Neutrophil (primary cell): ENCODE results near the gene ZNRF4.

Experiments
- H3K27ac ChIP-seq: fragments of 200-600 bp; sonication (generic); 2 replicates; pipeline ENCODE4 v1.5.1; 2016; ENCODE audit warnings: mild to moderate bottlenecking, moderate library complexity
- H3K27me3 ChIP-seq: fragments of 200-600 bp; sonication (generic); 2 replicates; pipeline ENCODE4 v1.6.0; 2016; ENCODE audit warnings: mild to moderate bottlenecking
- H3K36me3 ChIP-seq: fragments of 200-600 bp; sonication (generic); 2 replicates; pipeline ENCODE4 v1.5.1; 2017
- H3K4me1 ChIP-seq, 2 experiments: fragments of 200-600 bp in 1 of 2; sonication (generic) in 1 of 2; 1 replicate in 1 of 2; 2 replicates in 1 of 2; pipeline versions ENCODE4 v1.5.1 to v1.6.1; 2013 to 2016; ENCODE audit warnings: low read depth in 1 of 2, low read length in 1 of 2, mild to moderate bottlenecking in 1 of 2, moderate library complexity in 1 of 2; ENCODE audit not compliant: control insufficient read depth in 1 of 2, insufficient read depth in 1 of 2
- H3K4me3 ChIP-seq, 2 experiments: fragments of 200-600 bp in 1 of 2; sonication (generic) in 1 of 2; 1 replicate in 1 of 2; 2 replicates in 1 of 2; pipeline ENCODE4 v1.5.1; 2013 to 2016; ENCODE audit warnings: low read depth in 1 of 2, low read length in 1 of 2, mild to moderate bottlenecking in 1 of 2, moderate library complexity in 1 of 2
- H3K9me3 ChIP-seq: fragments of 200-600 bp; sonication (generic); 2 replicates; pipeline ENCODE4 v1.5.1; 2016
- CTCF ChIP-seq: fragments of 200-600 bp; sonication (generic); IDR thresholded peaks from 2 replicates; pipeline ENCODE4 v1.5.1; 2016; ENCODE audit warnings: antibody characterized with exemption

Gene ZNRF4

DNA sequence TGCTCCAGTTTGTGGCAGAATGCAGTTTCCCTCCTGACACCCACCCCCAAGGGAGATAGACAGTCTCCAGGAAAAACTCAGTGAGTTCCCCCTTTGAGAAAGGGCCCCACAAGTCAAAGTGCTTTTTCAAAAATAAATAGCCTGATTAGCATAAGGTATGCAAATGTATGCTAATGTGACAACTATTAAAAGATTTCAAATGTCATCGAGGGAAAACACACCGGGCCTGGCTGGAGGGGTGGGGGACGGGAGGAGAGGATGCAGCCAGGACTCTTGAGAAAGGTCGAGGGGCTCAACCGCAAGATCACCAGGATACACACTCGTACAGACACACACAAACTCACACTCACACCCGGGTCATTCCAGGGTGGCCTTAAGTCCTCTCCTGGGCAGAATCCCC, 34.3 kb upstream of the ZNRF4 start:
- Histone ChIP-seq H3K9me3 (no peaks in the 10 kb centered on the region), H3K27me3 (peaks cover 30% of the 10 kb centered on the region), H3K4me1 (no peaks in the 10 kb centered on the region), H3K4me3 (no peak overlapping the region), H3K27ac (no peak overlapping the region), H3K36me3 (no peaks in the 10 kb centered on the region)
- no peak for TF ChIP-seq CTCF

GRCh38 chr19:5423567-5424125, 31.6 kb upstream of the ZNRF4 start:
- no peak for TF ChIP-seq CTCF
- Histone ChIP-seq H3K4me1 (no peaks in the 10 kb centered on the region), H3K27me3 (peaks cover 9% of the 10 kb centered on the region), H3K36me3 (no peaks in the 10 kb centered on the region), H3K4me3 (no peak overlapping the region), H3K27ac (no peak overlapping the region), H3K9me3 (no peaks in the 10 kb centered on the region)

DNA sequence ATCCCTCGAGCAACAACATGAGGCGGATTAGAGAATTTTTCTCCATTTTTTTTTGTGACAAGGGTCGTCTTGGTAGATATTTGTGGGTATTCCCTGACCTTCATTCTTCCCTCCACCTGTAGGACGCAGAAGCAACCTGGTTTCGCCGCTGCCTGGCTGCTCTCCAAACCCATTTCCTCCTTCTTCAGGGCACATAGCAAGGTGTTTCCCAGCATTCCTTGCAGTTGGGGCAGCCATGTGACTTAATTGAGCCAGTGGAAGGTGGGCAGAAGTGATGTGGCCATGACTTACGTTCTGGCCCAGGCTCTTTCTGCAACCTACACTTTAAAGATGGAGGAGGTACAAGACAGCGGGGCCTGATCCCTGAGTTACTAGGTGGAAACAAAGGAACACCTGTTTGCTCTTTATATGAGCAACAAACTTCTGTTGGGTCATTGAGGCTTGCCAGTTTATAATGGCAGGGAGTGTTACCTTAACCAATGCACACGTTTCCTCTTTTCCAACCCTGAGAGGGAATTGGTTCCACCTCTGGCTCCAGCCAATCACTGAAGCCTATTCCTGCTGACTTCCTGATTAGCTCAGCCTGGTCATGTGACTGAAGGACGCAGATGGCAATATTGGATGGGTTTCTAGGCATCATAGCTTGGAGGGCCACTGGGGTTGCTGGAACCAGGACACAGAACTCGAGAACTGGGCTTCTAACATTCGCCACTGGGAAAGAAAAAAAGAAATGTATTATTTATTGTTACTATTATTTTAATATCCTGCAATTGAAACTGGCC, 30.8 kb upstream of the ZNRF4 start:
- TF ChIP-seq CTCF: no peak
- Histone ChIP-seq H3K4me1 (no peaks in the 10 kb centered on the region), H3K9me3 (no peaks in the 10 kb centered on the region), H3K4me3 (no peak overlapping the region), H3K36me3 (no peaks in the 10 kb centered on the region), H3K27me3 (peaks cover 4% of the 10 kb centered on the region), H3K27ac (no peak overlapping the region)

- H3K27ac ChIP-seq: no peak overlapping the region
- peaks cover 4% of the 10 kb centered on the region for H3K27me3 ChIP-seq
- no peak overlapping the region for H3K4me3 ChIP-seq
- no peak for TF ChIP-seq CTCF
- no peaks in the 10 kb centered on the region for H3K4me1 ChIP-seq
- no peaks in the 10 kb centered on the region for H3K36me3 ChIP-seq
- H3K9me3 ChIP-seq: no peaks in the 10 kb centered on the region
Measured at GRCh38 chr19:5425260-5425659, 30.0 kb upstream of the ZNRF4 start.

DNA sequence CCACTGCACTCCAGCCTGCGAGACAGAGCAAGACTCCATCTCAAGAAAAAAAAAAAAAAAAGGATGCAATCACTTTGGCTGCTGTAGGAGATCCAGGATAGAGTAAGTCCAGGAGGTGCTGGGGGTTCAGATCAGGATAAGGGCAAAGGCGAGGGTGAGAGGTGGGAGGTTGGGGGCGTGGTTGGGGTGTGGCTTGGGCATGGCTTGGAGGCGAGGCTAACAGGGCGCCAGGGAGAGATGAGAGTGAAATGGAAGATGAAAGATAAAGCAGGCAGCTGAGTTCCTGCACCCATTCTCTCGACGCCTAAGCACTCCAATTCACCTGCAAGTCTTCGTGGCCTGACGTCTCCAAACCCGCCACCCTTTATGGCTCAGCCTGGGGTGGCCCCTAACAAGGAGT, 25.0 kb upstream of the ZNRF4 start:
- Histone ChIP-seq H3K27ac (no peak overlapping the region), H3K9me3 (no peaks in the 10 kb centered on the region), H3K4me3 (no peak overlapping the region), H3K4me1 (no peaks in the 10 kb centered on the region), H3K36me3 (no peaks in the 10 kb centered on the region), H3K27me3 (peaks cover 17% of the 10 kb centered on the region)
- no peak for TF ChIP-seq CTCF
